ENCODE measurements around the gene ROBO2.

ROBO2 gene

DNA sequence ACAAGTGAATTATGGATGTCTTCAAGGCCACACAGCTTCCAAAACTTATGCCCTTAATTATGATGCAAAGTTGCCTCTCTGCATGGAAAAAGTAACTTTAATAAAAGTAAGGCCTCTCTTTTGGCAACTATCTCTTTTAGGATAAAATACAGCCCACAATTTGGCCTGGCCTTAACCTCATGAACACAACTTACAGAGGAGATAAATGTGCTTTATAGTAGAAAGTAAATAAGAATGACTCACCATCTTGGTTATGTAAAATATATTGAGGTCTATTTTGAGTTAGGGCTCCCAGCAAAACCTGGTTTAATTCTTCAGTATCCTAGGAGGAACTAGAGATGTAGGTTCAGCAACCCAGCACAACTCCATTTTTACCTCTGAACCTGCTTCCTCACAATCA, 164.0 kb downstream of the ROBO2 start:
- no peaks in the 10 kb centered on the region for H3K79me2 ChIP-seq (ENCODE audit: insufficient read depth, low read depth)
- no peaks in the 10 kb centered on the region for H4K20me1 ChIP-seq (ENCODE audit: insufficient read depth)
- H3K36me3 ChIP-seq (ENCODE audit: insufficient read depth) = no peaks in the 10 kb centered on the region
- TF ChIP-seq, protein P1, sequence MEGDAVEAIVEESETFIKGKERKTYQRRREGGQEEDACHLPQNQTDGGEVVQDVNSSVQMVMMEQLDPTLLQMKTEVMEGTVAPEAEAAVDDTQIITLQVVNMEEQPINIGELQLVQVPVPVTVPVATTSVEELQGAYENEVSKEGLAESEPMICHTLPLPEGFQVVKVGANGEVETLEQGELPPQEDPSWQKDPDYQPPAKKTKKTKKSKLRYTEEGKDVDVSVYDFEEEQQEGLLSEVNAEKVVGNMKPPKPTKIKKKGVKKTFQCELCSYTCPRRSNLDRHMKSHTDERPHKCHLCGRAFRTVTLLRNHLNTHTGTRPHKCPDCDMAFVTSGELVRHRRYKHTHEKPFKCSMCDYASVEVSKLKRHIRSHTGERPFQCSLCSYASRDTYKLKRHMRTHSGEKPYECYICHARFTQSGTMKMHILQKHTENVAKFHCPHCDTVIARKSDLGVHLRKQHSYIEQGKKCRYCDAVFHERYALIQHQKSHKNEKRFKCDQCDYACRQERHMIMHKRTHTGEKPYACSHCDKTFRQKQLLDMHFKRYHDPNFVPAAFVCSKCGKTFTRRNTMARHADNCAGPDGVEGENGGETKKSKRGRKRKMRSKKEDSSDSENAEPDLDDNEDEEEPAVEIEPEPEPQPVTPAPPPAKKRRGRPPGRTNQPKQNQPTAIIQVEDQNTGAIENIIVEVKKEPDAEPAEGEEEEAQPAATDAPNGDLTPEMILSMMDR (conservative IDR thresholded peaks at IDR 0.05; ENCODE audit: low read depth, low read length) = no peak
- H3K4me2 ChIP-seq = no peak overlapping the region
- no peaks in the 10 kb centered on the region for H3K27me3 ChIP-seq (ENCODE audit: insufficient read depth, low read depth)
- H3K4me3 ChIP-seq (IDR thresholded peaks at IDR 0.05; ENCODE audit: insufficient read depth, low read depth, low read length) = no peak overlapping the region
- H3K27ac ChIP-seq = no peak overlapping the region
- H3K9ac ChIP-seq = no peak overlapping the region
- no peak overlapping the region for H2AFZ ChIP-seq (ENCODE audit: low read depth)
- H3K4me1 ChIP-seq (ENCODE audit: low read depth, poor library complexity, severe bottlenecking) = no peaks in the 10 kb centered on the region

DNA sequence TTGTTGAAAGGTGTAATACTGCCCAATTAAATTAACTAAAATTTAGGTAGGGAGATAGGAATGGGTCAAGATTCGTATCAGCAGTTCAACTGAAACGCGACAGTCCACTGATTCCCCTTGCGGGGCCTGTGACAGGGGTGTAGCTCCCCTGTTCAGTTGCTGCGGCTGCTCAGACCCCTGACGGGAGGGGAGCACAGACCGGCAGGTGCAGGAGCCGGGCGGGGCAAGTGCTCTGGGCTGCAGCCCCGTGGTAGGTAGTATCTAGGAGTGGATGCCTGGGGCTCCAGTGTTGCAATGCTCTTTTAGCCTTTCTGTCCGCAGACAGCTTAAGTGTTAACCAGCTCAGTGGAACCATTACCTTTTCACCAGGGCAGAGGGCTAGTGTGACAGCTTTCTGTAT, 164.9 kb downstream of the ROBO2 start:
- no peak overlapping the region for H3K27ac ChIP-seq
- no peak overlapping the region for H2AFZ ChIP-seq (ENCODE audit: low read depth)
- H3K4me2 ChIP-seq = no peak overlapping the region
- no peaks in the 10 kb centered on the region for H3K4me1 ChIP-seq (ENCODE audit: low read depth, poor library complexity, severe bottlenecking)
- no peak overlapping the region for H3K4me3 ChIP-seq (IDR thresholded peaks at IDR 0.05; ENCODE audit: insufficient read depth, low read depth, low read length)
- H3K79me2 ChIP-seq (ENCODE audit: insufficient read depth, low read depth) = no peaks in the 10 kb centered on the region
- H3K36me3 ChIP-seq (ENCODE audit: insufficient read depth) = no peaks in the 10 kb centered on the region
- H4K20me1 ChIP-seq (ENCODE audit: insufficient read depth) = no peaks in the 10 kb centered on the region
- no peaks in the 10 kb centered on the region for H3K27me3 ChIP-seq (ENCODE audit: insufficient read depth, low read depth)
- TF ChIP-seq, protein P1 (conservative IDR thresholded peaks at IDR 0.05; ENCODE audit: low read depth, low read length) = no peak
- H3K9ac ChIP-seq = no peak overlapping the region

- no peaks in the 10 kb centered on the region for H3K27me3 ChIP-seq (ENCODE audit: insufficient read depth, low read depth)
- no peaks in the 10 kb centered on the region for H4K20me1 ChIP-seq (ENCODE audit: insufficient read depth)
- H2AFZ ChIP-seq (ENCODE audit: low read depth) = no peak overlapping the region
- H3K4me1 ChIP-seq (ENCODE audit: low read depth, poor library complexity, severe bottlenecking) = no peaks in the 10 kb centered on the region
- H3K4me3 ChIP-seq (IDR thresholded peaks at IDR 0.05; ENCODE audit: insufficient read depth, low read depth, low read length) = no peak overlapping the region
- TF ChIP-seq, protein P1 (conservative IDR thresholded peaks at IDR 0.05; ENCODE audit: low read depth, low read length) = no peak
- no peak overlapping the region for H3K27ac ChIP-seq
- H3K9ac ChIP-seq = no peak overlapping the region
- H3K36me3 ChIP-seq (ENCODE audit: insufficient read depth) = no peaks in the 10 kb centered on the region
- no peaks in the 10 kb centered on the region for H3K79me2 ChIP-seq (ENCODE audit: insufficient read depth, low read depth)
- H3K4me2 ChIP-seq = no peak overlapping the region
Observed at GRCh38 chr3:77207753-77208152, 167.9 kb downstream of the ROBO2 start.

DNA sequence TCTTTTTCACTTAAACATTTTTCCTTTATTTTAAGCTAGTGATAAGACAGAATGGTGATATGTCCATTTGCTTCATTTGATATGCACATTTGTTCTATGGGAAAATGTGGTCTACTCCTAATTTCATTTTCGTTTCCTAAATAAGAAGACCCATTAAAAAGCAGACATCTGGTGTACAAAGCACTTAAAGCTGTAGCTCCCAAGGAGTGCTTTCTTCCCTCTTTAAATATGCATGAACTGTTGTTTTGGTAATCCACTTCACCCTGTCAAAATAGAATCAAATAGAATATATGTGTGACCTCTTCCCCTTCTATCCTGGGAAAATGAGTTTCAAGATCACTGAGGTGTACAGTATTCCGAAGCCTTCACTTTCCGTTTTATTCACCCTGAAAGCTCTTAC, 182.8 kb downstream of the ROBO2 start:
- H3K27me3 ChIP-seq (ENCODE audit: insufficient read depth, low read depth) = no peaks in the 10 kb centered on the region
- no peak overlapping the region for H3K9ac ChIP-seq
- H2AFZ ChIP-seq (ENCODE audit: low read depth) = no peak overlapping the region
- H4K20me1 ChIP-seq (ENCODE audit: insufficient read depth) = no peaks in the 10 kb centered on the region
- H3K36me3 ChIP-seq (ENCODE audit: insufficient read depth) = no peaks in the 10 kb centered on the region
- H3K4me2 ChIP-seq = no peak overlapping the region
- no peaks in the 10 kb centered on the region for H3K4me1 ChIP-seq (ENCODE audit: low read depth, poor library complexity, severe bottlenecking)
- H3K27ac ChIP-seq = no peak overlapping the region
- no peak overlapping the region for H3K4me3 ChIP-seq (IDR thresholded peaks at IDR 0.05; ENCODE audit: insufficient read depth, low read depth, low read length)
- TF ChIP-seq, protein P1 (conservative IDR thresholded peaks at IDR 0.05; ENCODE audit: low read depth, low read length) = no peak
- no peaks in the 10 kb centered on the region for H3K79me2 ChIP-seq (ENCODE audit: insufficient read depth, low read depth)
